RCC 7860 (cell line): ENCODE measurements around the gene RNF8.
"Not testable (repeated sequence)": the region's sequence is repeated elsewhere in the genome, so short reads cannot be mapped to it uniquely, and the experiment has no call there.

ENCODE experiments used
- DNase-seq: peaks from one replicate; pipeline ENCODE4 v3.0.0-alpha.2; 2015; ENCODE audit warnings: low spot score
- FAIRE-seq: peaks from 2 replicates; lab custom pipeline; 2012; peaks lifted over from hg19 to GRCh38; lab: Jason Lieb, UNC

Gene RNF8

GRCh38 chr6:37353761-37354525, at the start of gene RNF8:
Gene RNF8, plus strand, starts transcription at chr6:37353983. Its CDS starts 182 bp downstream, at chr6:37354165.
- FAIRE-seq (no peak), DNase-seq (peak; percentile 68)

GRCh38 chr6:37304766-37305165, 49.0 kb upstream of the RNF8 start:
- no peak for DNase-seq
- FAIRE-seq, result no peak

- no peak for FAIRE-seq
- no peak for DNase-seq
Observed at GRCh38 chr6:37305841-37306425, 47.9 kb upstream of the RNF8 start.

- no peak for DNase-seq
- FAIRE-seq, result no peak
Observed at GRCh38 chr6:37306624-37307222, 47.1 kb upstream of the RNF8 start.

- FAIRE-seq, DNase-seq: not testable (repeated sequence)
Observed at GRCh38 chr6:37307484-37307883, 46.3 kb upstream of the RNF8 start.

- no peak for FAIRE-seq
- DNase-seq, result no peak
Observed at GRCh38 chr6:37308069-37308815, 45.5 kb upstream of the RNF8 start.

- no peak for DNase-seq
- FAIRE-seq, result no peak
Observed at GRCh38 chr6:37309046-37309445, 44.7 kb upstream of the RNF8 start.

GRCh38 chr6:37309692-37310091, 44.1 kb upstream of the RNF8 start:
- peak; percentile 89 for FAIRE-seq
- no peak for DNase-seq

GRCh38 chr6:37310966-37311365, 42.8 kb upstream of the RNF8 start:
- no peak for FAIRE-seq
- DNase-seq, result no peak

GRCh38 chr6:37311741-37312473, 41.9 kb upstream of the RNF8 start:
- DNase-seq (no peak), FAIRE-seq (no peak)

GRCh38 chr6:37313723-37314486, 39.9 kb upstream of the RNF8 start:
- FAIRE-seq (no peak), DNase-seq (no peak)

GRCh38 chr6:37314487-37315156, 39.2 kb upstream of the RNF8 start:
- FAIRE-seq (no peak), DNase-seq (no peak)

- DNase-seq (no peak), FAIRE-seq (no peak)
Observed at GRCh38 chr6:37315157-37315515, 38.6 kb upstream of the RNF8 start.

- no peak for FAIRE-seq
Observed at GRCh38 chr6:37316071-37316470, 37.7 kb upstream of the RNF8 start.

GRCh38 chr6:37317312-37318038, 36.3 kb upstream of the RNF8 start:
- no peak for DNase-seq

More at GRCh38 chr6:37316071-37316470, 37.7 kb upstream of the RNF8 start:
- DNase-seq, result no peak

GRCh38 chr6:37319156-37319555, 34.6 kb upstream of the RNF8 start:
- FAIRE-seq, result no peak
- no peak for DNase-seq

More at GRCh38 chr6:37317312-37318038, 36.3 kb upstream of the RNF8 start:
- no peak for FAIRE-seq

- DNase-seq (no peak), FAIRE-seq (no peak)
Observed at GRCh38 chr6:37319856-37320480, 33.8 kb upstream of the RNF8 start.

- DNase-seq (no peak), FAIRE-seq (no peak)
Observed at GRCh38 chr6:37320646-37321045, 33.1 kb upstream of the RNF8 start.
